PC-3 (cell line): Measurements from ENCODE around the gene SHC4. TPM values are rescaled to one million over a fixed set of nuclear protein-coding genes. Genes with fewer than 3 reads are reported as not detected.

Source experiments
- ATAC-seq: fragments of 200-7000 bp; cut with Tn5 transposase; 2 replicates; pipeline ENCODE4 v1.9.1; 2020; ENCODE audit warnings: mild to moderate bottlenecking, moderate library complexity
- BruUV-seq: library from RNA; stranded (reverse); fragments of 400-500 nt; replicated peaks from 2 replicates; lab custom pipeline; 2021; lab: Mats Ljungman, UMichigan
- CTCF ChIA-PET: fragments of 300-600 bp; sonication (Branson Sonifier 250); formaldehyde crosslinking; loops from one replicate; lab custom pipeline; 2022; ENCODE audit warnings: antibody characterized with exemption; lab: Charles Lee
- POLR2A ChIA-PET: fragments of 300-600 bp; sonication (Branson Sonifier 250); formaldehyde crosslinking; loops from one replicate; lab custom pipeline; 2022; ENCODE audit warnings: antibody characterized with exemption; ENCODE audit not compliant: unreplicated experiment; lab: Charles Lee
- DNase-seq: peaks from one replicate; pipeline ENCODE4 v3.0.0-alpha.2; 2015
- H2AFZ ChIP-seq: fragments of 300-600 bp; sonication (generic); 2 replicates; pipeline ENCODE4 v1.6.0; 2016; ENCODE audit warnings: antibody characterized with exemption, low read length
- H3F3A ChIP-seq: fragments of 300-600 bp; sonication (generic); one replicate; pipeline ENCODE4 v1.6.0; 2017; ENCODE audit warnings: antibody characterized with exemption, low read length, control low read depth, mild to moderate bottlenecking; ENCODE audit not compliant: unreplicated experiment
- H3K27ac ChIP-seq: fragments of 300-600 bp; sonication (generic); 2 replicates; pipeline ENCODE4 v1.5.1; 2016; ENCODE audit warnings: mild to moderate bottlenecking, low read length
- H3K27me3 ChIP-seq: fragments of 300-600 bp; sonication (generic); 2 replicates; pipeline ENCODE4 v1.6.1; 2016; ENCODE audit warnings: low read length, mixed read lengths
- H3K36me3 ChIP-seq: fragments of 300-600 bp; sonication (generic); 2 replicates; pipeline ENCODE4 v1.6.1; 2016; ENCODE audit warnings: low read depth, mixed run types, low read length, mixed read lengths
- H3K4me1 ChIP-seq: fragments of 300-600 bp; sonication (generic); 2 replicates; pipeline ENCODE4 v1.5.1; 2016; ENCODE audit warnings: low read length; ENCODE audit not compliant: insufficient read depth
- H3K4me2 ChIP-seq: fragments of 300-600 bp; sonication (generic); 2 replicates; pipeline ENCODE4 v1.6.0; 2016; ENCODE audit warnings: low read length
- H3K4me3 ChIP-seq: fragments of 300-600 bp; sonication (generic); 2 replicates; pipeline ENCODE4 v1.5.1; 2016; ENCODE audit warnings: mild to moderate bottlenecking, low read length, mixed read lengths
- H3K79me2 ChIP-seq: fragments of 300-600 bp; sonication (generic); 2 replicates; pipeline ENCODE4 v1.6.1; 2017; ENCODE audit warnings: low read length, mixed read lengths
- H3K9ac ChIP-seq: fragments of 300-600 bp; sonication (generic); 2 replicates; pipeline ENCODE4 v1.6.0; 2016; ENCODE audit warnings: mild to moderate bottlenecking, low read length
- H3K9me2 ChIP-seq: fragments of 300-600 bp; sonication (generic); replicated peaks from 2 replicates; pipeline ENCODE4 v1.6.1; 2016; ENCODE audit warnings: mixed run types, low read length, mixed read lengths
- H3K9me3 ChIP-seq: fragments of 300-600 bp; sonication (generic); 2 replicates; pipeline ENCODE4 v1.6.1; 2016; ENCODE audit warnings: low read length, mixed read lengths
- H4K20me1 ChIP-seq: fragments of 300-600 bp; sonication (generic); 2 replicates; pipeline ENCODE4 v1.6.1; 2016; ENCODE audit warnings: low read length, mixed read lengths
- CTCF ChIP-seq: fragments of 300-600 bp; sonication (generic); conservative IDR thresholded peaks from 2 replicates; pipeline ENCODE4 v1.5.1; 2017; ENCODE audit warnings: antibody characterized with exemption, low read depth, mild to moderate bottlenecking, low read length
- EZH2 ChIP-seq: fragments of 300-600 bp; sonication (generic); IDR thresholded peaks from one replicate; pipeline ENCODE4 v1.6.1; 2017; ENCODE audit warnings: antibody characterized with exemption, mild to moderate bottlenecking, low read length; ENCODE audit not compliant: unreplicated experiment
- EZH2phosphoT487 ChIP-seq: fragments of 300-600 bp; sonication (generic); IDR thresholded peaks from 2 replicates; pipeline ENCODE4 v1.6.1; 2018; ENCODE audit warnings: mild to moderate bottlenecking, antibody characterized with exemption, low read length, borderline replicate concordance
- intact Hi-C: fragments of 100-400 bp; cut with micrococcal nuclease; formaldehyde crosslinking; loops from 2 replicates; pipeline ENCODE4 v1.9.0; 2023
- total RNA-seq: library from RNA; depleted of rRNA; stranded (reverse); fragments of >200 nt; gene quantifications from 2 replicates; pipeline ENCODE4 v1.2.3, GENCODE V29; 2014

SHC4 gene
- total RNA-seq, 1 experiment from 2014 or later: 2.4 TPM

DNA sequence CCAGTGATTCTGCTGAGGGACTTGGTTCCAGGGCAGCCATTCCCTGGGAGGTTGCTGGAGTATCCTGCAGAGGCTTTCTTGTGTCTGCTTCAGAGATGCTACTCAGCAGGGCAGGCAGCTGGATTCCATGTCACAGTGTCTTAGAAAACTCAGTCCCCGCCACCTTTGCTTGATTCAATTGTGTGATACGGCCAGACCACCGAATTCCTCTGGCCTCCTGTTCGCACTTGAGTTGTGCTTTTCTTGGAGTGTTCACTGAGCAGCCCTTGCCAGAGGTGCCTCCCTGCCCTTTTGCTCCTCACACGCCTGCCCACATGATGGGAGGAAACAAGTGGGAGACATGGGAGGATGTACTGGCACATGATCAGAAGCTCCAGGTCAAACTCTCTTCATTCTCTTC lies 19.6 kb upstream of the SHC4 start:
- intact Hi-C loops: loop anchor here (10.0 kb wide), 1 partner anchor 162 kb away; no protein-coding TSS in a partner anchor
- CTCF ChIA-PET: no interaction called here
- no peaks in the 10 kb centered on the region for H3K36me3 ChIP-seq
- no peaks in the 10 kb centered on the region for H3K9me2 ChIP-seq
- H4K20me1 ChIP-seq: no peaks in the 10 kb centered on the region
- no TSS peak for BruUV-seq
- no peak overlapping the region for H3K9ac ChIP-seq
- no peak overlapping the region for H2AFZ ChIP-seq
- H3K27ac ChIP-seq: no peak overlapping the region
- ATAC-seq (no peak), DNase-seq (no peak)
- no peaks in the 10 kb centered on the region for H3K27me3 ChIP-seq
- H3K4me2 ChIP-seq: no peak overlapping the region
- H3F3A ChIP-seq: no peaks in the 10 kb centered on the region
- no peak overlapping the region for H3K4me3 ChIP-seq
- TF ChIP-seq EZH2 (no peak), EZH2phosphoT487 (no peak), CTCF (no peak)
- POLR2A ChIA-PET: no interaction called here
- H3K9me3 ChIP-seq: no peaks in the 10 kb centered on the region
- H3K79me2 ChIP-seq: no peaks in the 10 kb centered on the region
- 0 out of 2 replicates have a peak, but pooled peaks cover 8% of the 10 kb centered on the region for H3K4me1 ChIP-seq

- DNase-seq (no peak), ATAC-seq (no peak)
- H3K4me3 ChIP-seq: no peak overlapping the region
- TF ChIP-seq EZH2phosphoT487 (no peak), CTCF (no peak), EZH2 (no peak)
- CTCF ChIA-PET: no interaction called here
- no peaks in the 10 kb centered on the region for H4K20me1 ChIP-seq
- BruUV-seq: no TSS peak
- H3K27ac ChIP-seq: no peak overlapping the region
- H3K9me3 ChIP-seq: no peaks in the 10 kb centered on the region
- H3K4me2 ChIP-seq: no peak overlapping the region
- POLR2A ChIA-PET: no interaction called here
- no peaks in the 10 kb centered on the region for H3K36me3 ChIP-seq
- 0 out of 2 replicates have a peak, but pooled peaks cover 8% of the 10 kb centered on the region for H3K4me1 ChIP-seq
- H3K27me3 ChIP-seq: no peaks in the 10 kb centered on the region
- H3K79me2 ChIP-seq: no peaks in the 10 kb centered on the region
- intact Hi-C loops: loop anchor here (10.0 kb wide), 1 partner anchor 163 kb away; no protein-coding TSS in a partner anchor
- no peak overlapping the region for H2AFZ ChIP-seq
- H3F3A ChIP-seq: no peaks in the 10 kb centered on the region
- H3K9me2 ChIP-seq: no peaks in the 10 kb centered on the region
- no peak overlapping the region for H3K9ac ChIP-seq
Observed at GRCh38 chr15:48981941-48982340, 18.2 kb upstream of the SHC4 start.

DNA sequence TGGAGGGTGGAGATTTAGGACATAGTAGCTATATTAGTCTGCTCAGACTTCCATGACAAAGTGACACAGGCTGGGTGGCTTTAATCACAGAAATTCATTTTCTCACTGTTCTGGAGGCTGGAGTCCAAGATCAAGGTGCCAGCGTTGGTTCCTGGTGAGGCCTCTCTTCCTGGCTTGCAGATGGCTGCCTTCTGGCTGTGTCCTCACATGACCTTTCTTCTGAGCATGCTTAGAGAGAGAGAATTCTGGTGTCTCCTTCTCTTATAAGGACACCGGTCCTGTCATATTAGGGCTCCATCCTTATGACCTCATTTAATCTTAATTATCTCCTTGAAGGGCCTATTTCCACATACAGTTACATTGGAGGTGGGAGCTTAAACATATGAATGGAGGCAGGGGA lies 14.9 kb upstream of the SHC4 start:
- POLR2A ChIA-PET: no interaction called here
- no TSS peak for BruUV-seq
- Histone ChIP-seq H2AFZ (no peak overlapping the region), H3F3A (no peaks in the 10 kb centered on the region), H3K4me1 (peaks cover 6% of the 10 kb centered on the region; the same call in 1 of the 2 replicates), H3K9me2 (no peaks in the 10 kb centered on the region), H3K9me3 (no peaks in the 10 kb centered on the region), H3K4me3 (no peak overlapping the region), H3K36me3 (no peaks in the 10 kb centered on the region), H3K4me2 (no peak overlapping the region), H3K79me2 (no peaks in the 10 kb centered on the region), H4K20me1 (no peaks in the 10 kb centered on the region), H3K27me3 (no peaks in the 10 kb centered on the region), H3K9ac (no peak overlapping the region), H3K27ac (no peak overlapping the region)
- no peak for TF ChIP-seq EZH2phosphoT487
- TF ChIP-seq CTCF: no peak
- no peak for TF ChIP-seq EZH2
- DNase-seq (no peak), ATAC-seq (no peak)
- CTCF ChIA-PET: no interaction called here
- intact Hi-C loops: no loop called here
